Tongue (tissue), 2 donors: ENCODE data around the gene SV2C. TPM values are rescaled to one million over a fixed set of nuclear protein-coding genes. Genes with fewer than 3 reads are reported as not detected.
A peak's percentile ranks its signal among the peaks of the same experiment; 100 is the strongest.
"Not testable (repeated sequence)": the region's sequence is repeated elsewhere in the genome, so short reads cannot be mapped to it uniquely, and the experiment has no call there.

Experiments used
- DNase-seq: peaks from one replicate; pipeline ENCODE4 v3.0.0-alpha.2; 2015
- total RNA-seq: library from RNA; depleted of rRNA; stranded (reverse); fragments of >200 nt; gene quantifications from one replicate; pipeline ENCODE4 v1.2.3, GENCODE V29; 2014

SV2C gene
- total RNA-seq, 1 donor from 2014 or later: 0.31 TPM

DNA sequence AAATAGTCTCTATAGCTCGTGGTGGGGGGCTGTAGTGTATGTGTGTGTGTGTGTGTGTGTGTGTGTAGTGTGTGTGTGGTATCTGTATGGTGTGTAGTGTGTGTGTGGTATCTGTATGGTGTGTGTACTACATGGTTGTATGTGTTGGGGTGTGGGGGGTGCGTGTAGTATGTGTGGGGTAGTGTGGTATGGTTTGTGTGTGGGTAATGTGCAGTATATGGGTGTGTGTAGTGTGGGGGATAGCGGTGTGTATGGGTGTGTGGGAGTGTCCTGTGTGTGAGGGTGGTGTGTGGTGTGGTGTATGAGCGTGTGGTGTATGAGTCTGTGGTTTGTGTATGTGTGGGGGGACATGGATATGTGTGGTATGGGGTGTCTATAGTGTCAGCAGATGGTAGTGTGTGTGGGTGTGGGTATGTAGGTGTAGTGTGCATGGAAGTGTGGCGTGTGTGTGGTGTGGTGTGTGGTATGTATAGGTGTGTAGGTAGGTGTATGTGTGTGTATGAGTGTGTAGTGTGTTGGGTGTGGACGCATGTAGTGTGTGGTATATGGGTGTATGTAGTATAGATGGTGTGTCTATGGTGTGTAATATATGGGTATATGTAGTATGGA is 174.1 kb downstream of the SV2C start:
- no peak for DNase-seq

DNA sequence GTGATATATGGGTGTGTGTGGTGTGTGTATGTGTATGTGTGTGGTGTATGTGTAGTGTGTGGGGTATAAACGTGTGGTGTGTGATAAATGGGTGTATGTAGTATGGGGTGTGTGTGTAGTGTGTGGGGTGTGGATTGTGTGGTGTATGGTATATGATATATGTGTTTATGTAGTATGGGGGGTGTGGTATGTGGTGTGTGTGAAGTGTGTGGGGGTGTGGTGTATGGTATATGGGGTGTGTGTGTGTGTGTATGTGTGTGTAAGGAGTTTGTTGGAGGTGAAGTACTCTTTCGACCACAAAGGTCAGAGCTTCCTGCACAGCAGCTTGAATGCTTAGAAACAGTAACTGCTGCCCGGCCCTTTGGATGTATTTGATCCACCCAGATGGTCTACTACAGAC is 174.7 kb downstream of the SV2C start:
- no peak for DNase-seq

DNA sequence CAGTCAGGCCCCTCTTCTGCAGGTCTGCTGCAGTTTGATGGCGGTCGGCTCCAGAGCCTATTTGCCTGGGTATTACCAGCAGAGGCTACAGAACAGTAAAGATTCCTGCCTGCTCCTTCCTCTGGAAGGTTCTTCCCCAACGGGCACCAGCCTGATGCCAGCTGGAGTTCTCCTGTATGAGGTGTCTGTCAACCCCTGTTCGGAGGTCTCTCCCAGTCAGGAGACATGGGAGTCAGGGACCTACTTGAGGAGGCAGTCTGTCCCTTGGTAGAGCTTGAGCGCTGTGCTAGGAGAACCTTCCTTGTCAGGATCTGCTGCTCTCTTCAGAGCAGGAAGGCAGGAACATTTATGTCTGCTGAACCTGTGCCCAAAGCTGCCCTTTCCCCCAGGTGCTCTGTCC is 181.5 kb downstream of the SV2C start:
- DNase-seq: no peak

DNA sequence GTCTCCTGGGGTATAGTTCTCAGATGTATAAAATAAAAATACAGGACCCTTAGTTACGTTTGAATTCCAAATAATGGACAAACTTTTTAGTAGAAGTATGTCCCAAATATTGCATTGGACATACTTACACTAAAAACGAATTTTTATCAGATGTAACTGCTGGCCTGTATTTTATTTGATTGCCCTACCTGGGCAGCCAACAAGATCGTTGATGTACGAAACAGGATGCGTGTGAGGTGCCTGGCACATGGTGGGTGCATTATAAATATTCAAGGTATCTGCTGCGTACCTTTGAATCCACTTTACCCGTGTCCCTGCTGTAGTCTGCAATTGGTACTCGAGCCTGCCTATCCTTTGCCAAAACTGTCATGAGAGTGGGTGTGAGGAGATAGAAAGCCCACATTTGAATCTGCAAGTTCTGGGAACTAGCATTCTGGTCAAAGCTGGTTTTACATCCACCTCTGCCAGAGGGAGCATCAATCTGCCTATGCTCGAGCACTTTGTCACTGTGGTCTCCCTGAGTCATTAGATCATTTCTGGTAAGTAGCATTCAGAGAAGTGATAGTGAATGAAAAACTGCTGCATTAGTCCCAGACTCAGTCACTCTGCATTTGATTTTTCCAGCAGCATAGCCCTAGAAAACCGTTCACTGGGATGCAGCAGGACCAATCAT is 186.2 kb downstream of the SV2C start:
- no peak for DNase-seq

DNA sequence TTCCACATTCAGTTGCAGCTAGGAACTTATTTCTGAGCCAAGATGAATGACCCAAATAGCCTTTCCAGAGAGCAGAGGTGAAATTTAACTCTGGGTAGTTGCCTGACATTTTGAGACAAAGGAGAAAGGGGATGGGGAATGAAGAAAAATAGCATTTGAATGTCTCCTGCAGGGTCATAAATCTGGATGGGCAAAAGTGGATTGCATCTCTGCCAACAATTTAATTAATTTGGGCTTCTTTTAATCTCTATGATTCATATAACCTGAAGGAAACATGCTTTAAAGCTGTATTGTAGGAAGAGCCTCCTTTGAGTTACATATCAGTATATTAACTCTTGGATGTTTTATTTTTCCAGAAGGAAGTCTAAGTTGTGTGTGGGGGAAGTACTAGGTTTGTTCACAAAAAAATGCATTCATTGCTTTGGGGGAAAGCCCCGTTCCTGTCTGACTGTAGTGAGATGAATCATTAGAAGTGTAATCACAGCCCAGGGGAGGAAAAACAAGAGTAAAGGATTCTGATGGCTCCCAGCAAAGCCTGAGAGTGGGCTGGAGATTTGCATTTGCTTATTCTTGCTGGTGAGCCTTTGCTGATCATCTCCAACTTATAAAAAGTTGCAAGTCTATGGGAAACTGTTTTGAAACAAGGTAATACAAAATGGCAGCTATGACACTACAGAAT is 186.9 kb downstream of the SV2C start:
- no peak for DNase-seq

DNA sequence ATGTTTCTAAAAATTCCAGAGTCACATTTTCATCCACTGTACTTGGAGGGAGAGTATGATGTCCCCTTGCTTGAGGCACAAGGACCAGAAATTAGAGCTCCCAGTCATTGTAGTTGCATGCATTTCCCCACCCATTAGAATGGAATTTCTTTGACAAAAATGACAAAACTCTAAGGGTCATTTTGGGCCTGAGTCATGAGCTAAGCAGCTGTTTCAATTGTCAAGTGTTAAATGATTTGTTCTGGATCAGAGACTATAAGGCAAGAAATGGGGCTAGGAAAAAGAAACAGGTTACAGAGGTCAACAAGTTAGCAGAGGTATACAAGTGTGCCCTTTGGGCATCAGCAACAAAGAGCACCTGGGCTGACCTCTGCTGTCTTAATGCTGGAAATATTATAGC is 188.7 kb downstream of the SV2C start:
- no peak for DNase-seq

DNA sequence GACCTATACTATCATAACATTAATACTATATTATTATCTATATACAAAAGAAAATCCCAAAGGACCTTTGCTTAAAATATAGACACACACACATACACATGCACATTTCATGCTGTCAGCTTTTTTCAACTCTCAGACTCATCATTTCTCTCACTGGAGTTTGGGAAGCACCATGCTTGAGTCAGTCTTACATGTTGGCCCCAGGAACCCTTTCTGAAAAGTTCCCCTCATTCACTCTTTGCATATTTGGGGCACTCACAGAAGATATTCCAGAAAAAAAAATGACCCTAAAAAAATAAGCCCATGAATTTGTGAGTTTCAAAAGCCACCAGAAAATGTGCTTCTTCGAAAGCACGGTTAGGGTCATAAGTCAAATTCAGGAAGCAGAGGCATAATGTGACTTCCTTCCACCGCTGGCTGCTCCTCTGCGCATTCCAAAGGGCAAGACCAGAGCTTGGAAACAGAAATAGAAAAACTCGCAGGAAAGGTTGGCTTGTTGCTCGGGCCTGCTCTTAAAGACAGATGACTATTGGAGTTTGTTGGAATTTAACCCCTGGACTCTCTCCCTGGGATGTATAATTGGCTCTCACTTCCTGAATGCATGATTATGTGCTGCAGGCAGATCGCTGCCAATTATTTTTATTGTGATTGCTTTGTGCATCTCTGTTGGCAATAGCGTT is 190.2 kb downstream of the SV2C start:
- no peak for DNase-seq

DNA sequence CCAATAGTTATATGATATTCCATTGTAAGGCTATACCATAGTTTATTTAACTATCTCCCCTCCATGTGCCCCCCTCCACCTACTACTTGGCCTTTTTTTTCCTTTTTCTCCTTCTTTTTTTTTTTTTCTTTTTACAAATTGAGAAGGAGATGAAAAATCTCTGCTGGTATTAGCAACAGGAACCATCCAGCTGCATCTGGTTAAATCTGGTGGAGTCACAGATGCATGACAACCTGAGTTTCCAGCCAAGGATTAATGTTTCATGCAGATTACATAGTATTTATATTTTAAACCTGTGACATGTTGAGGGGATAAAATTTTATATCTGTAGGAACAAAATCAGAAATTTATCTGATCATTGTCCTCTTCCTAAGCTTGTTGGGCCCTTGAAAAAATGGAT is 191.4 kb downstream of the SV2C start:
- peak; percentile 34 for DNase-seq

DNA sequence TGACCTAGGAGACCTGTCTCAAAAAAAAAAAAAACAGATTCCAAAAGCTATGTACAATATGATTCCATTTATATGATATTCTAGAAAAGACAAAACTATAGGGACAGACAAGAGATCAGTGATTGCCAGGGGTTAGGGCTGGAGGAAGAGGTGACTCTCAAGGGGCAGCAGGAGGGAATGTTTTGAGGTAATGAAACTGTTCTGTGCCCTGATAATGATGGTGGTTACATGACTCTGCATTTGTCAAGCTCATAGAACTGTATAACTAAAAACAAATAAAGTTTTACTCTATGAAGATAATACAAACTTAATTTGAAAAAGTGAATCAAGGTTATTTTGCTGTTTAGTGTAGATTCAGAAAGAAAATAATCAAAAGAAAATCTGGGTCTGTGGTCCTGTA is 194.6 kb downstream of the SV2C start:
- DNase-seq: no peak

DNA sequence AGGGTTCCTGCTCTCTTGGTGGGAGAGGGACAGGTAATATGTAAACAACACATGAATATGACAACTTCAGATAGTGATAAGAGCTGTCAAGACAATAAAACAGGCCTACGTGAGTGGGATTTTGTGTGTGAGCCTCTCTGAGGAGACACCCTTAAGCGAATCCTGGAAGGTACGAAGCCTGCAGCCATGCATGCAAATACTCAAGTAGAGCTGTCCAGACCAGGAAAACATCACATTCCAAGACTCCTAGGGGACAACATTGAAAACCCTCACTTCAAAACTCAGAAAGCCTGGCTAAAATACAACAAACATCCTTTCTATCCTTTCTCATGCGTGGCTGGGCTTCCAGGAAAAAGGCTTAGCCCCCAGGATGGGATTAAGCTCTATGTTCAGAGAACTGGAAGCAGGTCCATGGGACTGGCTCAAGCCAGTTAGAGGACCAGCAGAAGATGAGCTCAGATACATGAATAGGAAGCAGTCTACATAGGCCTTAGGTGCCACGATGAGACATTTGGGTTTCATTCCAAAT is 195.1 kb downstream of the SV2C start:
- peak; percentile 60 for DNase-seq

DNA sequence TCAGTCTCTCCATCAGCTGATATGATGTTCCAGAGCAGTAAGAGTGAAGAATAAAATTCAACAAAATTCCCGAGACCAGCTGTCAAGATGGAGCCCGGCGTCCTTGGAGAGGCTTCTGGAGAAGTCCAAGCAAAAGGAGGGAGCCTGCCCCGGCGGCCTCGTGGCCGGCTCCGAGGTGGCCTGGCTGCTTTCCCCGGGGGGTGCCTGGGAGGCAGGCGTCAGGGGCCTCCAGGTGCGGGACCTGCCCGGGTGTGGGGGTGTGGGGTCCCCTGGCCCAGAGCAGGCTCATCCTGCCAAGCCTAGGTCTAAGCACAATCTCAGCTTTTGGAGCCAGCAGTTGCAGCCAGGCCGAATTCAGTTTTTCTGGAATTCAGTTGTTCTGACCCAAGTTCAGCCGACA is 197.3 kb downstream of the SV2C start:
- DNase-seq: no peak

DNA sequence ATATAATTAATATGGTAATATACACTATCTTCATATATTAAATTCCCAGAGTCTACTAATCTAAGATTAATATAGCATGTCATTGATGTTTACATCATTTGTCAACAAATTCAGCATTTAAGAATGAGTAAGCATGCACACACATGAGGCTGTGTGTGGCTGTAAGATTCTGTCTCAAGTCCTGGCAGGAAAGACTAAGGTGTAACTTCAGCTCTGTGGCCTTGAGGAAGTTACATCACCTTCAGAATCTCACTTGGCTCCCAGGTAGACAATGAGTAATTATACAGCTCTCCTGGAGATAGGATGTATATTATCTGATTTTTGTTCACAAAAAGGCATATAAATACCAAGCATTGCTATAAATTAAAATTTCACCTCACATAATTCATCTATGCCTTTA is 200.5 kb downstream of the SV2C start:
- DNase-seq: no peak

DNA sequence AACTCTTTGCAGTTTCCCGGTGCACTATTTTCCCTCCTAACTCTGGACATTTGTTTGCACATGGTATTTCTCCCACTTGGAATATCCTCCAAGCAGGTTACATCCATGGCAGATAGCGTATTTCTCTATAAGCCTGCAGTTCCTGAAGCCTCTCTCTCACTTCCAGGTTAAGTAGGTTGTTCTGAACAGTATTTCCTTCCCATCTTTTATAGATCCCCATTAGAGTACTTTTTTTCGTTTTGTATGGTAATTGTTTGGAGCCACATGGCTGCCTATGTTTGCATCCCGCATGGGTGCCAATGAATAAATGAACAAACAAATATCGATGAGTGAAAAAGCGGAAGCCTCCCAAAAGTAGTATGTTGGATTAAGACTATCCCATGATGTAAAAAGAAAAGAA is 206.5 kb downstream of the SV2C start:
- no peak for DNase-seq

DNA sequence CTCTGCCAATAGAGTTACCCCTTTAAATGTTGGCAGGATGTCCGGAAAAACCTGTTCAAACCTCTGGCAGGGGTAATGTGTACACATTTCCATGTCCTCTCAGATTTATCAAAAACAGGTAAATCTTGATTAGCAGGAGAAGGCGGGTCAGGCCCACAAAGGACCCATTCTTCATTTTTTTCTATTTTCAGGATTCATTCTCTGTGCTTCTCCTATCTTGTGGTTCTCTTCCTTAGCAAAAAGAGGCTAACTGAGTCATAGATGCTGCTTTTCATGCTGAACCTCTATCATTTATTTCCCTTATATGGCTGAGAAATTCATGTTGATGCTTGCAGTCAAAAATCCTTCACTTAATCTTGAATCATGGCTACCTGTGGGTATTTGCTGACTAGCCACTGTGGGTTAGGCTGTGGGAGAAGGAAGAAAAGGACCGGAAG is 207.2 kb downstream of the SV2C start:
- peak; percentile 19 for DNase-seq

DNA sequence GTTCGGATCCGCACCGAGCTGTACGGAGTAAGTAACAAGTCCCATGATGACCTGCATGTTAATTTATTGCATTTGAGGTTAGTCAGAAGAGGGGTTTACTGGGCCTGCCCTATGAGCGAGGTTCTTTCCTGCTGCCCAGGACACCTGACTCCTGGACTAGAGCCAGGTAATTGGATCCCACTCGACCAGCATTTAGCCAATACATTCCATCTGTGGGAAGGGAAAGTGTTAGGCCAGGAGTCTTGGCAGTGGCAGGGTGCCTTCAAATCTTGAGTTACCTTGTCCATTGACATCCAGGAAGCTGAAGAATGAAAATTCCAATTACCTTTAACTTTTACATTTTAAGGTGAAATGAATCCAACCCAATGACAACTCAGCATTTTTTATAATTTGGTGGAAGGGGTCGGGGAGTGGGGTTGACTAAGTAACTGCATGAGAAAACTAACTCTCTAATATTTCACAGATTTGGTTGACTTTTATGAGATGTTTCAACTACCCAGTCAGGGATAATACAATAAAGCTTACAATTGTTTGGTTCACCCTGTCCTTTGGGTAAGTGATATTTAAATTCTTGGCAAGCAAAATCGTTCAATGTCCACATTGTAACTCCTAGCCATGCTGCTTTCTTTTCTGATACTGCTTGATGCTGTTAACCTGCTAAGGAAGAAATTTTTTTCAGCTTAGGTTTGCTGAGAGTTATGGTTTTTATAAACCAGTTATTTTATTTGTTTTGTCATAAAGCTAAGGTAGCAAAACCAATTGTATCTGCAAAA is 208.3 kb downstream of the SV2C start:
- DNase-seq: no peak

DNA sequence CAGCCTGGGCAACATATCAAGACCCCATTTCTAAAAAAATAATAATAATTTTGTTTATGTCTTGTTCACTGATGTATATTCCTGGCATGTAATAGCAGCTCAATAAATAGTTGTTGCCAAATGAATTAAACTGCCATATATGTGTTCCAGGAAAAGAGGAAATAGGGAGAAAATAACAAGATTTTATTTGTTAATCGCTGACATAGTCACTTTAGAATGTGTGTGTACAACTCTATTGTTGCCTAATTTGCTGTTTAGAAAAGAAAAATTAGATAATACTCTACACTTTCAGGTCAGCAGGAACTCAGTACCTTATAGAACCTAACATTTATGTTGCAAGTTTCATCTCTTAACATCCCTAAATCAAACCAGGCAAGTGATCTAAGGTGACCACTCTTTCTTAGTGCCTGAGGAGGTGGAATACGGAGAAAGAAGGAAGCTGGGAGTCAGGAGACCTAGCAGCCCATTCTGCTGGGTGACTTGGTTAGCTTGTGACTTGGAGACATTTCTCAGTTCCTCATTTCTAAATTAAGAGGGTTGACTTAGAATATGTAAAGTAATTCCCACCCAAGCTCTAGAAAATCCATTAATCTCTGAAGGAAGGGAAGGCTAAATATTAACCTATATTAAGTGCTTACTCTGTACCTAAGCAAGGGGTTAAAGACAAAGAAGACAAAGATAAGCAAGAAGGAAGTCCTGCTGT is 209.6 kb downstream of the SV2C start:
- no peak for DNase-seq

DNA sequence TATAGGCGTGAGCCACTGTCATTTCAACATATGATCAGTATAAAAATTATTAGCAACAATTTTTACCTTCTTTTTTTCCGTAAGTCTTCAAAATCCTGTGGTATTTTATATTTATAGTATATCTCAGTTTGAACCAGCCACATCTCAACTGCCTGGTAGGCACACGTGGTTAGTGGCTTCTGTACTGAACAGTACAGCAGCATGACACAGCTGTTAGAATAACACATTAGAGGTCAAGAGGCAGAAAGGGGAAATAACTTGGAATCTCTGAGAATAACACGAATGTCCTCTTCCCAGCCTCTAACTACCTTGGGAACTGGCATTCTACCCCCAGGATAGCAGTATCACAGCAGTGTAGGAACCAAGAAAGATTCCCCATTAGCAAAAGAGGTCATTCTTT is 211.4 kb downstream of the SV2C start:
- no peak for DNase-seq

DNA sequence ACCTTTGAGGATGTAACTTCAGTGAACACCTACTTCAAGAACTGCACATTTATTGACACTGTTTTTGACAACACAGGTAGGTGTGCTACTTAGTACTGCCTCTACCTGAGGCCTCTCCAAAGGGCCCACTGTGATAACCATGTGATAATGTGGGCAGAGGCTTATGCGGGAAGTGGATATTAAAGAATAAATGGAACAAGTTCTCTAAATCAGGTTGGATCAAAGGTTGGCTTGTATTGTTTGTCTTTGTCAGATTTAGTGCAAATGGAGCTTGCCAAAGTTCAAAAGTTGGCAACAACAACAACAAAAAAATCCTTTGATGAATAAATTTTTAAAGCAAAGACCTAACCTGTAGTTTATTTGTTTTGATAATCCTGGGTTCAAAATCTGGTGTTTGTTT is 215.7 kb downstream of the SV2C start:
- DNase-seq: no peak

DNA sequence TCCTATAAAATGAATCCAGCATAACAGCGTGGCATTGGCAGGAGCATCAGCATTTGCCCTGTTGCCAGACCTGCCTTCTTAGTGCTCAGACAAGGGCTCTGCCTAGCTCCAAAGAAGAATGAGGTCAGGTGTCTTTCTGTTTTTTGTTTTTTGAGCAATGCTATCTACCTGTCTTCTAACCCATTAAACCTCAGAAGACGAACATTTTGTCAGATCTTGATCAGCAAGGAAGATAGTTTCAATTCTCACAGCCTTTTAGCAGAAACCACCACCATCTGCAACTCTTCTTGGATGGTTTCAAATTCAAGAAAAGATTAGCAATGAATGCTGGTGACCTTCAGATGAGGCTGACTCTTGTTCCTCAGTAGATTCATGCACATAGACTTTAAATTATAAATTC is 216.4 kb downstream of the SV2C start:
- DNase-seq: no peak

DNA sequence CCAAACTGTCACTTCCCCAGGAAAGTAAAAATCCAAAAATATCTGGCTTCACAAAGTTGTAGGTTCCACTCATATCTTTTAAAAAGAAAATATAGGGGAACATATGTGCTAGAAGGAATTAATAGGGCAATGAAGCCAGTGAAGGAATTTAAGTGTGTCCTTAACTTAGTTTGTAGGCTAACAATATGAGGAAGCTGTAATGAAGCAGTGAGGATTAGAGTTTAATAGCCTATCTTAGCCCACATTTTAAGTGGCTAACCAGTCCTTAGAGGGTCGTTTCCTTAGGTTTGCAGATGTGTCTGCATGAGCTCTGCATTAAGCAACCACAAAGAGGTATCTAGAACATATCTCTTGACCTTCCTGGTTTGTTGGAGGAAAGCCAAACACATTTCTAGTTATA is 218.7 kb downstream of the SV2C start:
- not testable (repeated sequence) for DNase-seq

DNA sequence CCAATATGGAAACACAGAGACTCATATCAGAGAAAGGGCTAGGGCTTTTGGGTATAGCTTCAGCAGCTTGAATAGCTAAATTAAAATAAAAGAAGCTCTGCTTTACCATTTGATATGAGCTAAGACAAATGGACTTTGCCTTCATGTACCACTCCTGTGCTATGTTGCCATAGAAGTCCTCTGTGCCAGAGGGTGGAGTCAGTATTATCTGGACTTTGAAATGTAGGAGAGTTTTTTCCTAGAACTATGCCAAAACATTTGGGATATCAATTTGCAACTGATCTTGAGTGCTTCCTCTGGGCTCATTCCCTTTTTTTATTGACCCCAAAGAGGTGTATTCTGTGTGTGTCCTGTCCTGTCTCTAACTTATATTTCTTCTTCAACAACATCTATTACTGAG is 219.5 kb downstream of the SV2C start:
- DNase-seq: not testable (repeated sequence)

DNA sequence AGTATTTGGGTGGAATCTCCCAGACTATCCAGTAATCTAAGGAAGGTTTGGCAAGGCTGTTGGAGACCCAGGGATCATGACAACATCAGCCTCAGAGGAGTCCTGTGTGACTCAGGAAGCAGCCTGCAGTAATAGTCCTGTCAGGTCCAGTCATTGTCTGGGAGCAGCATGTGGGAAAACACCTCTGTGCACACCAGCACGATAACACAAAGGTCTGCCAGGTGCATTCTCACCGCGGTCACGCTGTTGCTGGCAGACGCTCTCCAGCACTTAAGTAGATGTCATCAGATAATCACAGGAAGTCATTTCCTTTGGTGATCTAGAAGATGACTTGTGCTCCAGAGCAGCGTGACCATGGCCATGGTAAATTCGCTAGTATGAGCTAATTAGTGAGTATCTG is 220.7 kb downstream of the SV2C start:
- DNase-seq: no peak
